B cell (primary cell): Measurements from ENCODE around the gene TMBIM4. TPM values are rescaled to one million over a fixed set of nuclear protein-coding genes. Genes with fewer than 3 reads are reported as not detected.
A peak's percentile ranks its signal among the peaks of the same experiment; 100 is the strongest.

Source experiments
- ATAC-seq: fragments of 200-7000 bp; cut with Tn5 transposase; one replicate; pipeline ENCODE4 v1.10.0; 2021; ENCODE audit warnings: low read depth, mild to moderate bottlenecking, moderate number of reproducible peaks, moderate library complexity
- CTCF ChIA-PET: fragments of 350-600 bp; sonication (Branson Sonifier 250); formaldehyde crosslinking; loops from one replicate; lab custom pipeline; 2021; ENCODE audit warnings: antibody characterized with exemption, inconsistent platforms; lab: Charles Lee
- POLR2A ChIA-PET: fragments of 350-600 bp; sonication (Branson Sonifier 250); formaldehyde crosslinking; loops from one replicate; lab custom pipeline; 2021; ENCODE audit warnings: antibody characterized with exemption; lab: Charles Lee
- DNase-seq: peaks from one replicate; pipeline ENCODE4 v3.0.0; 2013
- H2AFZ ChIP-seq: 2 replicates; pipeline ENCODE4 v1.6.1; 2012; ENCODE audit warnings: mild to moderate bottlenecking, low read depth, low read length; ENCODE audit not compliant: insufficient read depth, poor library complexity, severe bottlenecking
- H3K27ac ChIP-seq, 2 donors: 1 replicate in 1 of 2; 2 replicates in 1 of 2; pipeline ENCODE4 v1.5.1; 2012 to 2013; ENCODE audit warnings: low read length in 2 of 2, mild to moderate bottlenecking in 2 of 2, moderate library complexity in 1 of 2
- H3K27me3 ChIP-seq, 4 experiments: fragments of 200-600 bp in 1 of 4; sonication (generic) in 1 of 4; replicated peaks in 1 of 4; 1 replicate in 2 of 4; 2 replicates in 2 of 4; pipeline versions ENCODE4 v1.6.1 to v1.7.0; 2013 to 2016; ENCODE audit warnings: low read length in 3 of 4, mild to moderate bottlenecking in 2 of 4, mixed read lengths in 1 of 4, moderate library complexity in 1 of 4; ENCODE audit not compliant: insufficient read depth in 4 of 4, control insufficient read depth in 3 of 4; ENCODE audit errors: control extremely low read depth in 1 of 4
- H3K36me3 ChIP-seq, 2 experiments: replicated peaks in 1 of 2; 1 replicate in 1 of 2; 2 replicates in 1 of 2; pipeline versions ENCODE4 v1.6.1 to v1.7.1; 2013; ENCODE audit warnings: low read length in 1 of 2; ENCODE audit not compliant: insufficient read depth in 2 of 2, control insufficient read depth in 1 of 2; ENCODE audit errors: control extremely low read depth in 1 of 2, extremely low read depth in 1 of 2
- H3K4me1 ChIP-seq, 2 donors: fragments of 200-600 bp in 1 of 2; sonication (generic) in 1 of 2; 1 replicate in 1 of 2; 2 replicates in 1 of 2; pipeline versions ENCODE4 v1.5.1 to v1.6.1; 2013 to 2017; ENCODE audit warnings: low read length in 2 of 2; ENCODE audit not compliant: control insufficient read depth in 2 of 2, insufficient read depth in 2 of 2
- H3K4me2 ChIP-seq: replicated peaks from 2 replicates; pipeline ENCODE3; 2012; ENCODE audit warnings: mild to moderate bottlenecking, low read depth, low read length; ENCODE audit not compliant: poor library complexity, severe bottlenecking
- H3K4me3 ChIP-seq, 5 experiments: fragments of 200-600 bp in 1 of 5; sonication (generic) in 1 of 5; 1 replicate in 3 of 5; 2 replicates in 2 of 5; pipeline versions ENCODE4 v1.5.1 to v1.7.0; 2011 to 2016; ENCODE audit warnings: low read length in 4 of 5, mild to moderate bottlenecking in 4 of 5, low read depth in 2 of 5, control low read depth in 1 of 5, moderate library complexity in 1 of 5; ENCODE audit not compliant: insufficient read depth in 1 of 5; ENCODE audit errors: control extremely low read depth in 1 of 5, extremely low read depth in 1 of 5
- H3K79me2 ChIP-seq: fragments of 200-600 bp; sonication (generic); one replicate; pipeline ENCODE4 v1.6.0; 2016; ENCODE audit warnings: low read length; ENCODE audit not compliant: control insufficient read depth, insufficient read depth
- H3K9ac ChIP-seq: fragments of 200-600 bp; sonication (generic); 2 replicates; pipeline ENCODE4 v1.6.1; 2017; ENCODE audit warnings: mild to moderate bottlenecking, low read length, moderate library complexity
- H3K9me3 ChIP-seq, 3 donors: one replicate each; pipeline versions ENCODE4 v1.6.1 to v1.7.1; 2013; ENCODE audit warnings: low read length in 2 of 3; ENCODE audit not compliant: control insufficient read depth in 2 of 3, insufficient read depth in 1 of 3; ENCODE audit errors: control extremely low read depth in 1 of 3
- H4K20me1 ChIP-seq: 2 replicates; pipeline ENCODE4 v1.6.0; 2012; ENCODE audit warnings: mild to moderate bottlenecking, low read length; ENCODE audit not compliant: insufficient read depth, control insufficient read depth, poor library complexity, severe bottlenecking
- H3K27ac Mint-ChIP-seq: one replicate; pipeline ENCODE4 v1.8.0; 2021; ENCODE audit warnings: mixed read lengths
- H3K27me3 Mint-ChIP-seq: one replicate; pipeline ENCODE4 v1.8.0; 2021; ENCODE audit warnings: mixed read lengths
- H3K4me1 Mint-ChIP-seq: one replicate; pipeline ENCODE4 v1.8.0; 2021; ENCODE audit warnings: mixed read lengths
- H3K4me3 Mint-ChIP-seq: one replicate; pipeline ENCODE4 v1.8.0; 2021; ENCODE audit warnings: mixed read lengths
- H3K9me3 Mint-ChIP-seq: one replicate; pipeline ENCODE4 v1.8.0; 2022; ENCODE audit warnings: mixed read lengths; ENCODE audit not compliant: insufficient read depth
- CTCF ChIP-seq: fragments of 200-600 bp; IDR thresholded peaks from one replicate; pipeline ENCODE4 v1.8.0; 2022; ENCODE audit warnings: antibody characterized with exemption, mild to moderate bottlenecking
- EZH2 ChIP-seq: IDR thresholded peaks from 2 replicates; pipeline ENCODE4 v1.6.1; 2012; ENCODE audit warnings: borderline replicate concordance, low read depth, mild to moderate bottlenecking, moderate library complexity, low read length; ENCODE audit not compliant: insufficient read depth, poor library complexity, severe bottlenecking
- WGBS: methylation state at CpG from one replicate; pipeline ENCODE4 v1.1.5; 2013; ENCODE audit warnings: missing lambda C conversion rate; ENCODE audit not compliant: insufficient coverage; 5-methylcytosine and 5-hydroxymethylcytosine counted together
- intact Hi-C: fragments of 100-400 bp; cut with micrococcal nuclease; formaldehyde crosslinking; loops from one replicate; pipeline ENCODE4 v1.10.0; 2022
- polyA plus RNA-seq: library from polyadenylated mRNA; depleted of rRNA; stranded (reverse); fragments of >200 nt; gene quantifications from 2 replicates; pipeline ENCODE4 v1.2.3, GENCODE V29; 2012
- total RNA-seq, 2 donors: library from RNA; stranded (reverse); fragments of 120-200 nt in 1 of 2; gene quantifications; 1 replicate in 1 of 2; 2 replicates in 1 of 2; pipeline versions ENCODE4 v1.2.3 to v1.2.4, GENCODE V29; 2013 to 2022

TMBIM4 gene
- total and polyA plus RNA-seq, 2 donors (not counting 1 experiment from before 2014, with no cell fraction given), result 85.1 to 88.1 TPM

- H4K20me1 ChIP-seq, result no peaks in the 10 kb centered on the region
- H3K9ac ChIP-seq, result peak within 1 kb of the TSS; percentile 67
- H3K4me2 ChIP-seq, result peak within 1 kb of the TSS; percentile 79
Observed at GRCh38 chr12:66188584-66189485, 19.0 kb upstream of the TMBIM4 start, which contains the start of gene IRAK3. Gene IRAK3 (plus strand): TSS chr12:66189214. CDS start chr12:66189300, 86 bp downstream.

More at GRCh38 chr12:66188584-66189485, 19.0 kb upstream of the TMBIM4 start, which contains the start of gene IRAK3:
- H3K27me3 Mint-ChIP-seq, result peaks cover 49% of the 10 kb centered on the region
- POLR2A ChIA-PET, result interaction anchor here (1.4 kb wide), 1 partner anchor 19 kb away, joined by 4 read pairs; the partner anchor contains the start of gene TMBIM4
- ATAC-seq, result peak; percentile 63
- intact Hi-C loops, result loop anchor here (5.0 kb wide), 1 partner anchor 48 kb away; no protein-coding TSS in a partner anchor
- peaks cover 7% of the 10 kb centered on the region for H3K9me3 Mint-ChIP-seq
- Histone ChIP-seq H3K4me3 (peak within 1 kb of the TSS; percentile 55 to 93 (median 65)), H3K4me1 (peaks cover 20 to 53% of the 10 kb centered on the region in 2 donors), H2AFZ (peak within 1 kb of the TSS; percentile 83), H3K27me3 (peaks cover 0 to 26% (median 2%) of the 10 kb centered on the region in 4 experiments), H3K9me3 (peaks cover 0 to 10% (median 0%) of the 10 kb centered on the region in 3 donors), H3K36me3 (no peaks in the 10 kb centered on the region), H3K79me2 (peaks cover 9% of the 10 kb centered on the region), H3K27ac (peak within 1 kb of the TSS; percentile 78 to 81)
- 17% methylated on average over 82 of the region's 82 CpGs for whole genome bisulfite sequencing
- H3K4me1 Mint-ChIP-seq, result peaks cover 37% of the 10 kb centered on the region
- no peak for TF ChIP-seq CTCF
- no peak for TF ChIP-seq EZH2
- H3K4me3 Mint-ChIP-seq, result peak within 1 kb of the TSS; percentile 86
- peak within 1 kb of the TSS; percentile 76 for H3K27ac Mint-ChIP-seq
- peak; percentile 63 for DNase-seq
- CTCF ChIA-PET, result interaction anchor here (0.8 to 1.0 kb wide), 2 partner anchors 20 to 46 kb away, joined by 3 read pairs; no protein-coding TSS in a partner anchor
